SH-SY5Y (cell line): ENCODE results near the gene GP9.

Experiments used
- GATA2 ChIP-seq: IDR thresholded peaks from 2 replicates; pipeline ENCODE4 v1.6.1; 2011; ENCODE audit warnings: mild to moderate bottlenecking, low read depth, low read length
- GATA3 ChIP-seq: IDR thresholded peaks from 2 replicates; pipeline ENCODE4 v1.6.1; 2011; ENCODE audit warnings: low read depth, mild to moderate bottlenecking, low read length, moderate library complexity

- no peak for TF ChIP-seq GATA2
- no peak for TF ChIP-seq GATA3
These were observed 45.3 kb downstream of the GP9 start for GRCh38 chr3:129105862-129106261.
